Measurements from ENCODE around the gene MCHR2. TPM values are rescaled to one million over a fixed set of nuclear protein-coding genes. Genes with fewer than 3 reads are reported as not detected.
A peak's percentile ranks its signal among the peaks of the same experiment; 100 is the strongest.

MCHR2 gene
- total and polyA plus RNA-seq, 11 donors: not detected

DNA sequence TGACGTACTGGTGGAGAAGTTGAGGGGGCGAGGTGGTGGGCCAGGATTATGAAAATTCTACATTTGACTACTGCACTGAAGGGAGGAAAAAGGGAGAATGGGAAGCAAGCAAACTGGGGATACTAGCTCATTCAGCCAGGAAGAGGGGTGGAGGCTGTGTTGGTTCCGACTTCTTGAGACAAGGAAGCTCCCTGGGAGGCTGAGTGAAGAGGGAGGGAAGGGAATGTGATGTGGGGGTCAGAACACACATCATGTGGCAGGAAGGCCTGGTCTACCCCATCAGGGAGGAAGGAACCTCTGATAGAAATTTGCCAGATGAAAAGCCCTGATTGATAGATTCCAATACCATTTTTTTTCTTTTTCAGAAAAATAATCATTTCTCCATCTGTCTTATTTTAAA is 28.8 kb upstream of the MCHR2 start:
- DNase-seq (no peak), ATAC-seq (no peak)
- no peak overlapping the region for H3K4me3 ChIP-seq
- TF ChIP-seq POLR2A (IDR thresholded peaks at IDR 0.05): no peak
- TF ChIP-seq, protein P1, sequence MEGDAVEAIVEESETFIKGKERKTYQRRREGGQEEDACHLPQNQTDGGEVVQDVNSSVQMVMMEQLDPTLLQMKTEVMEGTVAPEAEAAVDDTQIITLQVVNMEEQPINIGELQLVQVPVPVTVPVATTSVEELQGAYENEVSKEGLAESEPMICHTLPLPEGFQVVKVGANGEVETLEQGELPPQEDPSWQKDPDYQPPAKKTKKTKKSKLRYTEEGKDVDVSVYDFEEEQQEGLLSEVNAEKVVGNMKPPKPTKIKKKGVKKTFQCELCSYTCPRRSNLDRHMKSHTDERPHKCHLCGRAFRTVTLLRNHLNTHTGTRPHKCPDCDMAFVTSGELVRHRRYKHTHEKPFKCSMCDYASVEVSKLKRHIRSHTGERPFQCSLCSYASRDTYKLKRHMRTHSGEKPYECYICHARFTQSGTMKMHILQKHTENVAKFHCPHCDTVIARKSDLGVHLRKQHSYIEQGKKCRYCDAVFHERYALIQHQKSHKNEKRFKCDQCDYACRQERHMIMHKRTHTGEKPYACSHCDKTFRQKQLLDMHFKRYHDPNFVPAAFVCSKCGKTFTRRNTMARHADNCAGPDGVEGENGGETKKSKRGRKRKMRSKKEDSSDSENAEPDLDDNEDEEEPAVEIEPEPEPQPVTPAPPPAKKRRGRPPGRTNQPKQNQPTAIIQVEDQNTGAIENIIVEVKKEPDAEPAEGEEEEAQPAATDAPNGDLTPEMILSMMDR (IDR thresholded peaks at IDR 0.05): no peak
- 73 to 85% (median 76%) methylated on average over 3 of the region's 3 CpGs for WGBS, 4 donors
- no peaks in the 10 kb centered on the region for H3K4me1 ChIP-seq
- intact Hi-C loops (cut with DNase I): no loop called here
- peaks cover 0 to 11% (median 0%) of the 10 kb centered on the region in 12 donors for H3K9me3 ChIP-seq
- H3K27ac ChIP-seq: no peak overlapping the region
- no peaks in the 10 kb centered on the region for H3K36me3 ChIP-seq
- H3K27me3 ChIP-seq: no peaks in the 10 kb centered on the region

DNA sequence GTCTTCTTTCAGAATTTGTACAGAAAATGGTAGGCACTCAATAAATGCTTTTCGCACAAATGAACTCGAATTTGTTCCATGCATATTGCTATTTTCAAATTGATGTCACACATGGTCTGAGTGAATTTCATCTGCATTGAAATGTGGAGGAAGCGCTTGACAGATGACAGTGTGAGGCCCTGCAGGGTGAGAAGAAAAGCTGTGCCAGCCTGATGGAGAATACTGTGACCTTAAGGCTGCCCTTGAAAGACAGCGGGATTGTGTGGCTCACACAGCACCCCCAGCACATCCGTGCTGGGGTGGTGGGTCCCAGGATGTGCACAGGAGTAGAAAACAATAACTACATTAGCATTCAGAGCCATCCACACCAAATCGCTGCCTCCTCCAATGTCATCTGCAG is 14.8 kb upstream of the MCHR2 start:
- DNase-seq (no peak), ATAC-seq (no peak)
- no peak for TF ChIP-seq POLR2A (IDR thresholded peaks at IDR 0.05)
- TF ChIP-seq, protein P1 (IDR thresholded peaks at IDR 0.05): no peak
- no peaks in the 10 kb centered on the region for H3K36me3 ChIP-seq
- H3K9me3 ChIP-seq: no peaks in the 10 kb centered on the region
- H3K4me1 ChIP-seq: no peaks in the 10 kb centered on the region
- 74 to 79% (median 75%) methylated on average over 6 of the region's 6 CpGs for WGBS, 4 donors
- intact Hi-C loops (cut with DNase I): loop anchor here in 6 of 10 donors (10.0 kb wide), 4 partner anchors 466 to 656 kb away; no protein-coding TSS in a partner anchor
- H3K27ac ChIP-seq: no peak overlapping the region
- no peak overlapping the region for H3K4me3 ChIP-seq
- H3K27me3 ChIP-seq: peaks cover 0 to 17% (median 3%) of the 10 kb centered on the region in 9 donors

DNA sequence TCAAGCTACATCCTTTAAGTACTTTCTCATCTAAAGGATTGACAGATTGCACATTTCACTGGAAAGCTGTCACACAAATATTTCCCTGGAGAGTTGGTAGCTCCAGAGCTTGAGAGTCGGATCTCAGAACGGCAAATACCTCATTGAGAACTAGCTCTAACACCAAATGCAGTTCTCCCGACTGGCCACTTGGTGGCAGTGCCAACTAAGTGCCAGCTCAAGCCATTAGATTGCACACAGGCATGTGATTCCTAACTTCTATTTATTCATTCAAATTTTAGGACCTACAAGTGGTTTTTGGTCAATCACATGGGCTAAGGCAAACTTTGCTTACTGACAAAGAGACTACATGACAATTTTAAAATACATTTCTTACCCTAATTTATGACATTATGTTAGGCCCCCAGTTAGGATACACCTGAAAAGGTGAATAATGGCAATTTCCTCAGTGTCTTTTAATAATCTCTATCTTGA is 7.9 kb upstream of the MCHR2 start:
- intact Hi-C loops (cut with DNase I): loop anchor here in 7 of 10 donors (5.0 to 10.0 kb wide), 5 partner anchors 473 to 663 kb away; no protein-coding TSS in a partner anchor
- peak in 4 of 5 donors; percentile 18 to 31 (median 26) for DNase-seq

DNA sequence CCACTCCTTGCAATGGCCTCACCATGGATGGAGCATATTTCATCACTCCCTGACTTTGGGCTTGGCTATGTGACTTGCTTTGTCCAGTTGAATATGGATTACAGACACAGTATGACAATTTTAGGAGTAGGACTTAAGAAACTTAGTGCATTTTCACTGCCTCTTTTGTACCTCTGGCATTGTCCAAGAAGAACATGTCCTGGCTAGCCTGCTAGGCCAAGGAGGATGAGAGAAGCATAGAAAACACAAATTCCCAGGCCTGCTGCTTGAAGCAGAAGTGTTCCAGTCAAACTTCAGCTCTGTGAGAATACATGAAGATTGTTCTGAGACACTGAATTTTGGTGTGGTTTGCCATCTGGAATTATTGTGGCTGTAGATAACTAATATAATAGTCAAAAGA is 3.1 kb upstream of the MCHR2 start:
- ATAC-seq: no peak

More for the DNA sequence above, 7.9 kb upstream of the MCHR2 start:
- no peaks in the 10 kb centered on the region for H3K4me1 ChIP-seq
- WGBS, 4 donors: 1 to 4% (median 2%) methylated on average over 3 of the region's 3 CpGs
- ATAC-seq: peak in 3 of 4 donors; percentile 42 to 57 (median 55)
- peaks cover 0 to 45% (median 3%) of the 10 kb centered on the region in 9 donors for H3K27me3 ChIP-seq
- H3K4me3 ChIP-seq: no peak overlapping the region
- no peak for TF ChIP-seq POLR2A (IDR thresholded peaks at IDR 0.05)
- TF ChIP-seq, protein P1 (IDR thresholded peaks at IDR 0.05): peak; percentile 71 to 88 (median 81)
- H3K9me3 ChIP-seq: no peaks in the 10 kb centered on the region
- no peaks in the 10 kb centered on the region for H3K36me3 ChIP-seq
- H3K27ac ChIP-seq: no peak overlapping the region

More for the DNA sequence above, 3.1 kb upstream of the MCHR2 start:
- Histone ChIP-seq H3K4me1 (peaks cover 0 to 6% (median 0%) of the 10 kb centered on the region in 12 donors), H3K27ac (no peak overlapping the region), H3K4me3 (no peak overlapping the region), H3K36me3 (no peaks in the 10 kb centered on the region), H3K27me3 (peaks cover 0 to 53% (median 29%) of the 10 kb centered on the region in 9 donors), H3K9me3 (no peaks in the 10 kb centered on the region)
- intact Hi-C loops (cut with DNase I): no loop called here
- no peak for DNase-seq
- TF ChIP-seq POLR2A (IDR thresholded peaks at IDR 0.05): no peak
- TF ChIP-seq, protein P1 (IDR thresholded peaks at IDR 0.05): no peak
